ENCODE results near the gene TMEM88.

The TMEM88 gene

GRCh38 chr17:7839876-7840261 is 15.0 kb upstream of the TMEM88 start:
- H3F3A ChIP-seq (ENCODE audit: low read depth) = peaks cover 14% of the 10 kb centered on the region; the same call in 1 of the 2 replicates
- H3K79me2 ChIP-seq (ENCODE audit: insufficient read depth, low read length) = peaks cover 76% of the 10 kb centered on the region; the same call in 1 of the 2 replicates
- peak overlapping the region; percentile 98 for H3K4me2 ChIP-seq (ENCODE audit: low read depth, low read length, poor library complexity, severe bottlenecking)
- H3K4me3 ChIP-seq (ENCODE audit: low read length, poor library complexity, severe bottlenecking) = peak overlapping the region; percentile 88
- H3K9ac ChIP-seq (ENCODE audit: low read depth, low read length, poor library complexity, severe bottlenecking) = peak overlapping the region; percentile 77
- no peak overlapping the region for H2AFZ ChIP-seq (ENCODE audit: low read length)
- no peaks in the 10 kb centered on the region for H3K27me3 ChIP-seq (ENCODE audit: insufficient read depth, low read length, poor library complexity, severe bottlenecking)
- no peaks in the 10 kb centered on the region for H3K36me3 ChIP-seq (ENCODE audit: insufficient read depth, low read length)
- peaks cover 59% of the 10 kb centered on the region for H4K20me1 ChIP-seq (ENCODE audit: insufficient read depth, low read length, poor library complexity, severe bottlenecking)
- TF ChIP-seq CTCF (conservative IDR thresholded peaks at IDR 0.05; ENCODE audit: low read length) (no peak), EZH2phosphoT487 (IDR thresholded peaks at IDR 0.05; ENCODE audit: borderline replicate concordance) (no peak)
- H3K9me3 ChIP-seq (ENCODE audit: insufficient read depth, low read depth, low read length) = no peaks in the 10 kb centered on the region
- no peaks in the 10 kb centered on the region for H3K9me2 ChIP-seq (replicated peaks; ENCODE audit: low read depth, low read length)
- H3K4me1 ChIP-seq (ENCODE audit: insufficient read depth, low read length, poor library complexity, severe bottlenecking) = peaks cover 51% of the 10 kb centered on the region

GRCh38 chr17:7840441-7840840 is 14.4 kb upstream of the TMEM88 start:
- H3K27me3 ChIP-seq (ENCODE audit: insufficient read depth, low read length, poor library complexity, severe bottlenecking) = no peaks in the 10 kb centered on the region
- H3K4me3 ChIP-seq (ENCODE audit: low read length, poor library complexity, severe bottlenecking) = peak overlapping the region; percentile 88
- no peak overlapping the region for H2AFZ ChIP-seq (ENCODE audit: low read length)
- H3K4me2 ChIP-seq (ENCODE audit: low read depth, low read length, poor library complexity, severe bottlenecking) = peak overlapping the region; percentile 98
- TF ChIP-seq CTCF (conservative IDR thresholded peaks at IDR 0.05; ENCODE audit: low read length) (no peak), EZH2phosphoT487 (IDR thresholded peaks at IDR 0.05; ENCODE audit: borderline replicate concordance) (no peak)
- H3K9me3 ChIP-seq (ENCODE audit: insufficient read depth, low read depth, low read length) = no peaks in the 10 kb centered on the region
- H3K4me1 ChIP-seq (ENCODE audit: insufficient read depth, low read length, poor library complexity, severe bottlenecking) = peaks cover 51% of the 10 kb centered on the region
- H3K9me2 ChIP-seq (replicated peaks; ENCODE audit: low read depth, low read length) = no peaks in the 10 kb centered on the region
- 0 out of 2 replicates have a peak, but pooled peaks cover 10% of the 10 kb centered on the region for H3F3A ChIP-seq (ENCODE audit: low read depth)
- H3K79me2 ChIP-seq (ENCODE audit: insufficient read depth, low read length) = peaks cover 82% of the 10 kb centered on the region; the same call in 1 of the 2 replicates
- H4K20me1 ChIP-seq (ENCODE audit: insufficient read depth, low read length, poor library complexity, severe bottlenecking) = peaks cover 65% of the 10 kb centered on the region
- peak overlapping the region; percentile 77 for H3K9ac ChIP-seq (ENCODE audit: low read depth, low read length, poor library complexity, severe bottlenecking)
- peaks cover 3% of the 10 kb centered on the region; the same call in 1 of the 2 replicates for H3K36me3 ChIP-seq (ENCODE audit: insufficient read depth, low read length)

GRCh38 chr17:7840875-7841274 is 14.0 kb upstream of the TMEM88 start:
- H3K4me1 ChIP-seq (ENCODE audit: insufficient read depth, low read length, poor library complexity, severe bottlenecking) = peaks cover 49% of the 10 kb centered on the region
- TF ChIP-seq EZH2phosphoT487 (IDR thresholded peaks at IDR 0.05; ENCODE audit: borderline replicate concordance) (no peak), CTCF (conservative IDR thresholded peaks at IDR 0.05; ENCODE audit: low read length) (no peak)
- H3K36me3 ChIP-seq (ENCODE audit: insufficient read depth, low read length) = peaks cover 6% of the 10 kb centered on the region; the same call in 1 of the 2 replicates
- H3K9ac ChIP-seq (ENCODE audit: low read depth, low read length, poor library complexity, severe bottlenecking) = peak overlapping the region; percentile 77
- H2AFZ ChIP-seq (ENCODE audit: low read length) = no peak overlapping the region
- H3K9me2 ChIP-seq (replicated peaks; ENCODE audit: low read depth, low read length) = no peaks in the 10 kb centered on the region
- 0 out of 2 replicates have a peak, but pooled peaks cover 7% of the 10 kb centered on the region for H3F3A ChIP-seq (ENCODE audit: low read depth)
- H3K79me2 ChIP-seq (ENCODE audit: insufficient read depth, low read length) = peaks cover 85% of the 10 kb centered on the region; the same call in 1 of the 2 replicates
- peak overlapping the region; percentile 98 for H3K4me2 ChIP-seq (ENCODE audit: low read depth, low read length, poor library complexity, severe bottlenecking)
- H4K20me1 ChIP-seq (ENCODE audit: insufficient read depth, low read length, poor library complexity, severe bottlenecking) = peaks cover 67% of the 10 kb centered on the region
- H3K9me3 ChIP-seq (ENCODE audit: insufficient read depth, low read depth, low read length) = no peaks in the 10 kb centered on the region
- peak overlapping the region; percentile 88 for H3K4me3 ChIP-seq (ENCODE audit: low read length, poor library complexity, severe bottlenecking)
- H3K27me3 ChIP-seq (ENCODE audit: insufficient read depth, low read length, poor library complexity, severe bottlenecking) = no peaks in the 10 kb centered on the region

Data from Loucy (cell line).